ENCODE measurements around the gene SESN1. TPM values are rescaled to one million over a fixed set of nuclear protein-coding genes. Genes with fewer than 3 reads are reported as not detected.

The SESN1 gene
- total RNA-seq, 4 donors from 2014 or later: 32.3 to 104 (median 70.7) TPM

DNA sequence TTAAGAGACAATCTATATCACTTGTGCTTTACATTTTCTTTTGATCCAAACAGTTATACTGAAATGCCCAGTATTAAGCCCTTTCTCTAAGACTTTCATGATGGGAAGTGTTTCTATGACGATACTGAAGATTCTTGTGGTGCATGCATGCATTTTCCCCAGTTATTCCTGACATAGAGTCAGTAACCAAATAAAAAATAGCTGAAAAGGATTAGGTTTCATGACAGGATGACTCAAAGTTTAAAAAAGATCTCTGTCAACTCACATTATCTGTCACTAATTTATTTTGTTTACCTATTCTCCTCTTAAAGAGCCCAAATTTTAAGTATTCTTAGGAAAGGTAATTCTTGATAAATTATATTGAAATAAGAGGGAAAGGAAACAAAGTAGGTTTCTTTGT lies 98.4 kb downstream of the SESN1 start:
- Histone ChIP-seq H3K9me3 (no peaks in the 10 kb centered on the region), H3K27ac (no peak overlapping the region), H3K4me3 (no peak overlapping the region), H3K36me3 (no peaks in the 10 kb centered on the region), H3K27me3 (no peaks in the 10 kb centered on the region), H3K4me1 (peaks cover 0 to 2% of the 10 kb centered on the region in 2 donors)
- intact Hi-C loops (cut with DNase I; ENCODE audit: low total_unique reads): no loop called here
- TF ChIP-seq, protein P1, sequence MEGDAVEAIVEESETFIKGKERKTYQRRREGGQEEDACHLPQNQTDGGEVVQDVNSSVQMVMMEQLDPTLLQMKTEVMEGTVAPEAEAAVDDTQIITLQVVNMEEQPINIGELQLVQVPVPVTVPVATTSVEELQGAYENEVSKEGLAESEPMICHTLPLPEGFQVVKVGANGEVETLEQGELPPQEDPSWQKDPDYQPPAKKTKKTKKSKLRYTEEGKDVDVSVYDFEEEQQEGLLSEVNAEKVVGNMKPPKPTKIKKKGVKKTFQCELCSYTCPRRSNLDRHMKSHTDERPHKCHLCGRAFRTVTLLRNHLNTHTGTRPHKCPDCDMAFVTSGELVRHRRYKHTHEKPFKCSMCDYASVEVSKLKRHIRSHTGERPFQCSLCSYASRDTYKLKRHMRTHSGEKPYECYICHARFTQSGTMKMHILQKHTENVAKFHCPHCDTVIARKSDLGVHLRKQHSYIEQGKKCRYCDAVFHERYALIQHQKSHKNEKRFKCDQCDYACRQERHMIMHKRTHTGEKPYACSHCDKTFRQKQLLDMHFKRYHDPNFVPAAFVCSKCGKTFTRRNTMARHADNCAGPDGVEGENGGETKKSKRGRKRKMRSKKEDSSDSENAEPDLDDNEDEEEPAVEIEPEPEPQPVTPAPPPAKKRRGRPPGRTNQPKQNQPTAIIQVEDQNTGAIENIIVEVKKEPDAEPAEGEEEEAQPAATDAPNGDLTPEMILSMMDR (IDR thresholded peaks at IDR 0.05): no peak
- TF ChIP-seq POLR2A (IDR thresholded peaks at IDR 0.05): no peak
- no peak for DNase-seq

DNA sequence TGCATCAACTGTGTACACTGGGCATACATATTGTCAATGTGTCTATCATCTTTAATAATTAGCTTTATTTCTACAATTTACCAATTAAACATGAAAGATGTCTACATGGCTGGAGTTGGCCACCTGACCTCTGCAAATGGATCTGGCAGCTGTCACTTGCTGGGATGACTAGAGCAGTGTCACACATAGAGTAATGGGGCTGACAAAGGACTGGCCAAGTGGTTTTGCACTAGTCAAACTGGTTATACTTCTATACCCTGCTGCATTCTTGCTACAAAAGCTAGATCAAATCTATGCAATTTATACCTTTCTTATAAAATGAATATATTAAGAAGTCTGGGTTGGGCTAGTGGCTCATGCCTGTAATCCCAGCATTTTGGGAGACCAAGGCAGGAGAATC lies 99.3 kb downstream of the SESN1 start:
- no peaks in the 10 kb centered on the region for H3K9me3 ChIP-seq
- H3K27me3 ChIP-seq: no peaks in the 10 kb centered on the region
- H3K4me3 ChIP-seq: no peak overlapping the region
- no peaks in the 10 kb centered on the region for H3K36me3 ChIP-seq
- intact Hi-C loops (cut with DNase I; ENCODE audit: low total_unique reads): no loop called here
- TF ChIP-seq POLR2A (IDR thresholded peaks at IDR 0.05): no peak
- TF ChIP-seq, protein P1 (IDR thresholded peaks at IDR 0.05): no peak
- H3K27ac ChIP-seq: no peak overlapping the region
- DNase-seq: no peak
- no peaks in the 10 kb centered on the region for H3K4me1 ChIP-seq

DNA sequence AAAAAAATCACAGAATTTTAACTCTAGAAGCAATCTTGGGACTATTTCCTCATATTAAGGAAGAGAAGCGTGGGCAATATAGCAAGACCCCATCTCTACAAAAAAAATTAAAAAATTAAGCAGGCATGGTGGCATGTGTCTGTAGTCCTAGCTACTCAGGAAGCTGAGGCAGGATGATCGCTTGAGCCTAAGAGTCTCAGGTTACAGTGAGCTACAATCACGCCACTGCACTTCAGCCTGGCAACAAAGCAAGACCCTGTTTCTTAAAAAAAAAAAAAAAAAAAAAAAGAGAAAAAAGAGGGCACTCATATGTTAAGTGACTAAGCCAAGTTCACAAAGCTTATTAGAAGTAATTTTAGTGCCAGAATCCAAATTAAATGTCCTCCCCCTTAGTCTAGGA lies 100.8 kb downstream of the SESN1 start:
- intact Hi-C loops (cut with DNase I; ENCODE audit: low total_unique reads): no loop called here
- Histone ChIP-seq H3K9me3 (no peaks in the 10 kb centered on the region), H3K27ac (no peak overlapping the region), H3K27me3 (no peaks in the 10 kb centered on the region), H3K4me3 (no peak overlapping the region), H3K36me3 (no peaks in the 10 kb centered on the region), H3K4me1 (no peaks in the 10 kb centered on the region)
- no peak for DNase-seq
- TF ChIP-seq, protein P1 (IDR thresholded peaks at IDR 0.05): no peak

DNA sequence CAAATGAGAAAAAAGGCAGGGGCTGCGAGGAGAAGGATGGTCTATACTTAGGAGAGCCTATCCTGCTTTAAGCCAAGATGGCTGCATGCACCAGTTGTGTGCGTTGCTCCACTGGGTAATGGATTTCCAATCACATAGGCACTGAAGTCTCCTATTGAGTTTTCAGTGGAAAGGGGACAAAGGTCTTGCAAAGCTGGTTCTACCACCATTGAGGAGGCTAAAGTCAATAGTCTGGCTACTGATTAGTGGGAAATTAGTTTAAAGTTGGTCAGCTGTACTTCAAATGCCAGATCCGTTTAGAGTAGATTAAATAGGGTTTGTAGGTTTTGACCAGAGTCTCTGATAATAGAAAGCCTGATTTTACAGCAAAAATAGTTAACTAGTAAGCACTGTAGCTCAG lies 104.9 kb downstream of the SESN1 start:
- intact Hi-C loops (cut with DNase I; ENCODE audit: low total_unique reads): no loop called here
- H3K9me3 ChIP-seq: no peaks in the 10 kb centered on the region
- DNase-seq: no peak
- no peaks in the 10 kb centered on the region for H3K36me3 ChIP-seq
- H3K27ac ChIP-seq: no peak overlapping the region
- no peaks in the 10 kb centered on the region for H3K27me3 ChIP-seq
- no peaks in the 10 kb centered on the region for H3K4me1 ChIP-seq
- TF ChIP-seq POLR2A (IDR thresholded peaks at IDR 0.05): no peak
- TF ChIP-seq, protein P1 (IDR thresholded peaks at IDR 0.05): no peak
- no peak overlapping the region for H3K4me3 ChIP-seq

DNA sequence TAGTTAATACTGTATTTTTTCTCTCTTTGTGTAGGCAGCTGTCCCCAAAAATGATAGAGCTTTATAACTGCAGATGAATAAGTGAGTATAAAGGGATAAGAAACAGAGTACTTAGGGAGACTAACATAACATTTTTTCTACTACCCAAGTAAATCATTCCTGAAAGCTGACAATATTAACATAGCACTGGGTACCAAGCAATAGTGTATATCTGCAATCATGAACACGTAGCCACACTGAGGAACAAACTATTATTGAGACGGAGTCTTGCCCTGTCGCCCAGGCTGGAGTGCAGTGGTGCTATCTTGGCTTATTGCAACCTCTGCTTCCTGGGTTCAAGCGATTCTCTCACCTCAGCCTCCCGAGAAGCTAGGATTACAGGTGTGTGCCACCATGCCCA lies 105.9 kb downstream of the SESN1 start:
- H3K4me1 ChIP-seq: no peaks in the 10 kb centered on the region
- H3K27me3 ChIP-seq: no peaks in the 10 kb centered on the region
- H3K4me3 ChIP-seq: no peak overlapping the region
- no peaks in the 10 kb centered on the region for H3K36me3 ChIP-seq
- H3K9me3 ChIP-seq: no peaks in the 10 kb centered on the region
- no peak for TF ChIP-seq POLR2A (IDR thresholded peaks at IDR 0.05)
- TF ChIP-seq, protein P1 (IDR thresholded peaks at IDR 0.05): no peak
- no peak for DNase-seq
- intact Hi-C loops (cut with DNase I; ENCODE audit: low total_unique reads): no loop called here
- no peak overlapping the region for H3K27ac ChIP-seq
